Stimulated activated effector memory CD8-positive, alpha-beta T cell treated with anti-CD3 and anti-CD28 coated beads, Interleukin-12 subunit alpha, Interleukin-12 subunit beta, amount 100 ng/mL, for 72 hours (primary cell): ENCODE data around the gene CCNB2.

ENCODE experiments used
- ATAC-seq: fragments of 150-1000 bp; cut with Tn5 transposase; 2 replicates; pipeline ENCODE4 v1.10.0; 2021
- DNase-seq, 2 donors: peaks; one replicate each; pipeline ENCODE4 v3.0.0; 2021 to 2022; ENCODE audit warnings: low spot score in 2 of 2
- H3K27ac Mint-ChIP-seq: one replicate; pipeline ENCODE4 v1.8.0; 2022; ENCODE audit warnings: mild to moderate bottlenecking, mixed read lengths
- H3K36me3 Mint-ChIP-seq: one replicate; pipeline ENCODE4 v1.8.0; 2022; ENCODE audit warnings: mild to moderate bottlenecking, mixed read lengths
- H3K4me1 Mint-ChIP-seq: one replicate; pipeline ENCODE4 v1.8.0; 2022; ENCODE audit warnings: mixed read lengths
- H3K4me3 Mint-ChIP-seq: one replicate; pipeline ENCODE4 v1.8.0; 2022; ENCODE audit warnings: mild to moderate bottlenecking, mixed read lengths
- H3K9me3 Mint-ChIP-seq: one replicate; pipeline ENCODE4 v1.8.0; 2022; ENCODE audit warnings: mixed read lengths

CCNB2 gene

GRCh38 chr15:59169251-59169708, 64.3 kb downstream of the CCNB2 start:
- Mint-ChIP-seq H3K36me3 (no peaks in the 10 kb centered on the region), H3K4me1 (peaks cover 8% of the 10 kb centered on the region), H3K4me3 (no peak overlapping the region), H3K27ac (peak overlapping the region; percentile 72), H3K9me3 (no peaks in the 10 kb centered on the region)
- ATAC-seq: peak; percentile 72
- no peak for DNase-seq

- Mint-ChIP-seq H3K36me3 (no peaks in the 10 kb centered on the region), H3K4me3 (no peak overlapping the region), H3K4me1 (peaks cover 14% of the 10 kb centered on the region)
Measured at GRCh38 chr15:59170295-59171066, 65.5 kb downstream of the CCNB2 start.

GRCh38 chr15:59171067-59171397, 66.1 kb downstream of the CCNB2 start:
- Mint-ChIP-seq H3K9me3 (no peaks in the 10 kb centered on the region), H3K4me1 (peaks cover 15% of the 10 kb centered on the region), H3K36me3 (no peaks in the 10 kb centered on the region), H3K4me3 (no peak overlapping the region), H3K27ac (no peak overlapping the region)
- ATAC-seq (no peak), DNase-seq (no peak)

More at GRCh38 chr15:59170295-59171066, 65.5 kb downstream of the CCNB2 start:
- ATAC-seq (no peak), DNase-seq (no peak)
- Mint-ChIP-seq H3K27ac (no peak overlapping the region), H3K9me3 (no peaks in the 10 kb centered on the region)

- Mint-ChIP-seq H3K27ac (no peak overlapping the region), H3K36me3 (no peaks in the 10 kb centered on the region), H3K4me1 (peaks cover 17% of the 10 kb centered on the region), H3K4me3 (no peak overlapping the region), H3K9me3 (no peaks in the 10 kb centered on the region)
- DNase-seq (no peak), ATAC-seq (no peak)
Measured at GRCh38 chr15:59172289-59172901, 67.4 kb downstream of the CCNB2 start.

DNA sequence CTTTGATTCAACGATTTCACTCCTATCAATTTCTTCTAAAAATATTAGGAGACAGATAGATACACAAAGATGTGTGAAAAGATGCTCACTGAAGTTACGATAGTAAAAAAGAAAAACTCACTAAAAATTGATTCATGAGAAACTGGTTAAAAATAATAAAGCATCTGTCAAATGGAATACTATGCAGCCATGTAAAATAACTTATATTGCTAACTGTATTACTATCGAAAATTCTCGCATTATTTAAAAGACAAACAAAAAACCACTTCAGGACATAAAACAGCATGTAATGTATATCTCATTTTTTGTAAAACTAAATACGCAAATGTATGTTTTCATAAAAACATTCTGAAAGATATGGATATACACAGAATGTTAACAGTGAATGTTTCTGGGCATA, 68.2 kb downstream of the CCNB2 start:
- DNase-seq (no peak), ATAC-seq (no peak)
- H3K36me3 Mint-ChIP-seq: no peaks in the 10 kb centered on the region
- H3K4me1 Mint-ChIP-seq: peaks cover 25% of the 10 kb centered on the region
- no peak overlapping the region for H3K27ac Mint-ChIP-seq
- H3K9me3 Mint-ChIP-seq: no peaks in the 10 kb centered on the region
- no peak overlapping the region for H3K4me3 Mint-ChIP-seq

DNA sequence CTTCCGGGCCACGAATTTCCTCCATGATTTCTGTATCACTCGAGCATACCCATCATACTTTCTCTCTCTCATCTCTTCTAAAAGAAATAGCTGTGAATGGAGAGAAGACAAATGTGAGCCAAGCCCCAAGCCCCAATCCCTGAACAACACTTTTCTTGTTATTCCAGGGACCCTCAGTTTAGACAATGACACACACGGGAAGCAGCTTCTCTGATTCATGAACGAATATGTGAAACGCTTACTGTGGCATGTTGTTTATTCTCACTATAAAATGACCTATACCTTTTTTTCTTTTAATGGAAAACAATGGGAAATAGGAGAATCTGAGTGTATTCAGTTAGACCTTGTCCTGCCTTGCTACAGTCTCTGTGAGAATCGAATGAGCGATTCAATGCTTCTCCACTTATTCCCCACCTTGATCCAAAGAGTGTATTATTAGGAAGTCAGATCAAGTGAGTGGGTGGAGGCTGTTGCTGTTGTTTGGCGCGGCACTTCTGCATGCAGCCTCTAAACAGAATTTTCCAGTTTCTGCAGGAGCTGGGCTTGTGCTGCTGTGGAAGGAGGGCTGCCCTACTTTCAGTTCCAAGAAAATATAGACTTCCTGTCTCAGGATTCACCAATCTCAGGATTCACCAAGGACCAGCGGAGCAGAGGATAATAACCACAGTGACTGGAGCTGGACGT, 69.3 kb downstream of the CCNB2 start:
- no peaks in the 10 kb centered on the region for H3K36me3 Mint-ChIP-seq

More for the DNA sequence above, 69.3 kb downstream of the CCNB2 start:
- no peak overlapping the region for H3K27ac Mint-ChIP-seq
- no peak overlapping the region for H3K4me3 Mint-ChIP-seq
- no peaks in the 10 kb centered on the region for H3K9me3 Mint-ChIP-seq
- ATAC-seq (no peak), DNase-seq (no peak)
- peaks cover 23% of the 10 kb centered on the region for H3K4me1 Mint-ChIP-seq
